Kidney epithelial cell (primary cell): ENCODE data around the gene HELZ2. TPM values are rescaled to one million over a fixed set of nuclear protein-coding genes. Genes with fewer than 3 reads are reported as not detected.
A peak's percentile ranks its signal among the peaks of the same experiment; 100 is the strongest.

Experiments
- DNase-seq: peaks from one replicate; pipeline ENCODE4 v3.0.0-alpha.2; 2010; ENCODE audit warnings: low read depth
- H3K27me3 ChIP-seq: 2 replicates; pipeline ENCODE4 v1.6.0; 2011; ENCODE audit warnings: low read length; ENCODE audit not compliant: control insufficient read depth, insufficient read depth
- H3K36me3 ChIP-seq: 2 replicates; pipeline ENCODE4 v1.5.1; 2011; ENCODE audit warnings: low read length; ENCODE audit not compliant: control insufficient read depth, insufficient read depth
- H3K4me3 ChIP-seq: 2 replicates; pipeline ENCODE4 v1.5.1; 2011; ENCODE audit warnings: low read depth, mild to moderate bottlenecking, control low read depth, low read length
- CTCF ChIP-seq: IDR thresholded peaks from 2 replicates; pipeline ENCODE4 v1.5.1; 2011; ENCODE audit warnings: mild to moderate bottlenecking, moderate library complexity, low read length, control low read depth, inconsistent platforms; ENCODE audit not compliant: insufficient read depth, poor library complexity, severe bottlenecking
- total RNA-seq: library from RNA; depleted of rRNA; stranded (reverse); fragments of >200 nt; gene quantifications from 2 replicates; pipeline ENCODE4 v1.2.3, GENCODE V29; 2015

HELZ2 gene
- 69.2 and 85.2 TPM in 2 replicates for total RNA-seq

GRCh38 chr20:63574156-63574828, at the start of gene HELZ2:
Gene HELZ2 (minus strand): TSS chr20:63574239. CDS start chr20:63572385, 1,854 bp downstream.
- no peak for DNase-seq
- TF ChIP-seq CTCF: no peak
- H3K4me3 ChIP-seq: peak within 1 kb of the TSS; percentile 71
- H3K36me3 ChIP-seq: no peaks in the 10 kb centered on the region
- peaks cover 4% of the 10 kb centered on the region for H3K27me3 ChIP-seq

- TF ChIP-seq CTCF: no peak
- no peaks in the 10 kb centered on the region for H3K27me3 ChIP-seq
- no peak overlapping the region for H3K4me3 ChIP-seq
- no peak for DNase-seq
- H3K36me3 ChIP-seq: no peaks in the 10 kb centered on the region
Observed at GRCh38 chr20:63622732-63623131, 48.7 kb upstream of the HELZ2 start.

- Histone ChIP-seq H3K27me3 (no peaks in the 10 kb centered on the region), H3K4me3 (no peak overlapping the region), H3K36me3 (no peaks in the 10 kb centered on the region)
- no peak for DNase-seq
- TF ChIP-seq CTCF: no peak
Observed at GRCh38 chr20:63622096-63622495, 48.1 kb upstream of the HELZ2 start.

GRCh38 chr20:63620991-63621390, 47.0 kb upstream of the HELZ2 start:
- no peak for TF ChIP-seq CTCF
- Histone ChIP-seq H3K4me3 (no peak overlapping the region), H3K27me3 (no peaks in the 10 kb centered on the region), H3K36me3 (no peaks in the 10 kb centered on the region)
- DNase-seq: no peak

- Histone ChIP-seq H3K27me3 (no peaks in the 10 kb centered on the region), H3K4me3 (no peak overlapping the region), H3K36me3 (no peaks in the 10 kb centered on the region)
- TF ChIP-seq CTCF: no peak
- DNase-seq: no peak
Observed at GRCh38 chr20:63619505-63619904, 45.5 kb upstream of the HELZ2 start.

- Histone ChIP-seq H3K4me3 (no peak overlapping the region), H3K36me3 (no peaks in the 10 kb centered on the region), H3K27me3 (no peaks in the 10 kb centered on the region)
- no peak for DNase-seq
- TF ChIP-seq CTCF: no peak
Observed at GRCh38 chr20:63619086-63619485, 45.0 kb upstream of the HELZ2 start.
